WTC11 (cell line): ENCODE measurements around the gene PLCB2. TPM values are rescaled to one million over a fixed set of nuclear protein-coding genes. Genes with fewer than 3 reads are reported as not detected.

Experiments
- ATAC-seq: fragments of 200-7000 bp; cut with Tn5 transposase; 2 replicates; pipeline ENCODE4 v1.10.0; 2021; ENCODE audit warnings: mild to moderate bottlenecking, moderate library complexity
- CTCF ChIA-PET: fragments of 300-600 bp; sonication (Branson Sonifier 250); formaldehyde crosslinking; loops from one replicate; lab custom pipeline; 2021; ENCODE audit warnings: antibody characterized with exemption; lab: Charles Lee
- POLR2A ChIA-PET: fragments of 350-600 bp; sonication (Branson Sonifier 250); formaldehyde crosslinking; loops from one replicate; lab custom pipeline; 2021; ENCODE audit warnings: antibody characterized with exemption; lab: Charles Lee
- DNase-seq: peaks from one replicate; pipeline ENCODE4 v3.0.0; 2021; ENCODE audit warnings: low spot score
- H3K27ac Mint-ChIP-seq: 2 replicates; pipeline ENCODE4 v1.8.0; 2021; ENCODE audit warnings: mixed read lengths
- H3K27me3 Mint-ChIP-seq: 2 replicates; pipeline ENCODE4 v1.8.0; 2021; ENCODE audit warnings: low read depth, mild to moderate bottlenecking, moderate library complexity, mixed read lengths
- H3K36me3 Mint-ChIP-seq: 2 replicates; pipeline ENCODE4 v1.8.0; 2021; ENCODE audit warnings: mixed read lengths
- H3K4me1 Mint-ChIP-seq: 2 replicates; pipeline ENCODE4 v1.8.0; 2022; ENCODE audit warnings: mixed read lengths
- H3K4me3 Mint-ChIP-seq: 2 replicates; pipeline ENCODE4 v1.8.0; 2021; ENCODE audit warnings: mild to moderate bottlenecking, moderate library complexity, mixed read lengths
- H3K9me3 Mint-ChIP-seq: 2 replicates; pipeline ENCODE4 v1.8.0; 2021; ENCODE audit warnings: mixed read lengths
- ATF1 ChIP-seq: sonication (generic); formaldehyde crosslinking; IDR thresholded peaks from 2 replicates; pipeline ENCODE4 v1.8.1; 2023; ENCODE audit warnings: mild to moderate bottlenecking, moderate library complexity, missing genetic modification reagents
- CBFB ChIP-seq: sonication (generic); formaldehyde crosslinking; IDR thresholded peaks from 2 replicates; pipeline ENCODE4 v1.8.1; 2022; ENCODE audit warnings: mild to moderate bottlenecking, low read depth, missing genetic modification reagents
- ESRRA ChIP-seq: sonication (generic); formaldehyde crosslinking; IDR thresholded peaks from 2 replicates; pipeline ENCODE4 v1.8.1; 2022; ENCODE audit warnings: mild to moderate bottlenecking, missing genetic modification reagents, borderline replicate concordance
- FOXK1 ChIP-seq: sonication (generic); formaldehyde crosslinking; IDR thresholded peaks from 2 replicates; pipeline ENCODE4 v1.8.0; 2022; ENCODE audit warnings: mild to moderate bottlenecking, moderate library complexity, missing genetic modification reagents
- FOXP1 ChIP-seq: sonication (generic); formaldehyde crosslinking; IDR thresholded peaks from 2 replicates; pipeline ENCODE4 v1.8.0; 2022; ENCODE audit warnings: missing genetic modification reagents, mild to moderate bottlenecking, moderate library complexity, borderline replicate concordance
- GTF2I ChIP-seq: fragments of 250-450 bp; sonication (Bioruptor Pico); conservative IDR thresholded peaks from 2 replicates; pipeline ENCODE4 v1.4.0; 2021; ENCODE audit warnings: mild to moderate bottlenecking
- HMGA2 ChIP-seq: fragments of 250-450 bp; sonication (Bioruptor Pico); IDR thresholded peaks from 2 replicates; pipeline ENCODE4 v1.4.0; 2021; ENCODE audit warnings: mild to moderate bottlenecking, moderate library complexity
- NFATC4 ChIP-seq: fragments of 250-450 bp; sonication (Bioruptor Pico); IDR thresholded peaks from 2 replicates; pipeline ENCODE4 v1.9.0; 2021; ENCODE audit warnings: mild to moderate bottlenecking
- NFE2L1 ChIP-seq: sonication (generic); formaldehyde crosslinking; IDR thresholded peaks from 2 replicates; pipeline ENCODE4 v1.8.1; 2023; ENCODE audit warnings: missing genetic modification reagents
- NFYB ChIP-seq: sonication (generic); formaldehyde crosslinking; conservative IDR thresholded peaks from 2 replicates; pipeline ENCODE4 v1.8.0; 2022; ENCODE audit warnings: low read depth, missing genetic modification reagents
- NR3C1 ChIP-seq: sonication (generic); formaldehyde crosslinking; conservative IDR thresholded peaks from 2 replicates; pipeline ENCODE4 v1.8.1; 2023; ENCODE audit warnings: low read depth, mild to moderate bottlenecking, missing genetic modification reagents
- RELA ChIP-seq: sonication (generic); formaldehyde crosslinking; IDR thresholded peaks from 2 replicates; pipeline ENCODE4 v1.8.1; 2022; ENCODE audit warnings: missing genetic modification reagents, mild to moderate bottlenecking, borderline replicate concordance
- SMAD3 ChIP-seq: sonication (generic); formaldehyde crosslinking; IDR thresholded peaks from 2 replicates; pipeline ENCODE4 v1.8.0; 2022; ENCODE audit warnings: missing genetic modification reagents, mild to moderate bottlenecking, borderline replicate concordance
- SP1 ChIP-seq: sonication (generic); formaldehyde crosslinking; conservative IDR thresholded peaks from 2 replicates; pipeline ENCODE4 v1.8.1; 2022; ENCODE audit warnings: missing genetic modification reagents
- TP53 ChIP-seq: sonication (generic); formaldehyde crosslinking; IDR thresholded peaks from 2 replicates; pipeline ENCODE4 v1.8.1; 2023; ENCODE audit warnings: mild to moderate bottlenecking, missing genetic modification reagents
- ZNF671 ChIP-seq: fragments of 250-450 bp; sonication (Bioruptor Pico); IDR thresholded peaks from 2 replicates; pipeline ENCODE4 v1.8.0; 2021; ENCODE audit warnings: mild to moderate bottlenecking
- total RNA-seq: library from RNA; stranded (reverse); gene quantifications from 3 replicates; pipeline ENCODE4 v1.2.3, GENCODE V29; 2021
- TF ChIP-seq, protein P1 (sequence below): sonication (generic); formaldehyde crosslinking; IDR thresholded peaks from 2 replicates; pipeline ENCODE4 v1.8.1; 2022; ENCODE audit warnings: low read depth, missing genetic modification reagents, borderline replicate concordance
- TF ChIP-seq, protein P2 (sequence below): sonication (generic); formaldehyde crosslinking; IDR thresholded peaks from 2 replicates; pipeline ENCODE4 v1.8.1; 2023; ENCODE audit warnings: mild to moderate bottlenecking, moderate library complexity, missing genetic modification reagents
- TF ChIP-seq, protein P3 (sequence below): sonication (generic); formaldehyde crosslinking; IDR thresholded peaks from 2 replicates; pipeline ENCODE4 v1.8.0; 2022; ENCODE audit warnings: mild to moderate bottlenecking, missing genetic modification reagents
- TF ChIP-seq, protein P4 (sequence below): sonication (generic); formaldehyde crosslinking; IDR thresholded peaks from 2 replicates; pipeline ENCODE4 v1.8.1; 2022; ENCODE audit warnings: low read depth, mild to moderate bottlenecking, moderate library complexity, missing genetic modification reagents, borderline replicate concordance

The PLCB2 gene
- total RNA-seq, 1 experiment from 2014 or later = 15.2 TPM

DNA sequence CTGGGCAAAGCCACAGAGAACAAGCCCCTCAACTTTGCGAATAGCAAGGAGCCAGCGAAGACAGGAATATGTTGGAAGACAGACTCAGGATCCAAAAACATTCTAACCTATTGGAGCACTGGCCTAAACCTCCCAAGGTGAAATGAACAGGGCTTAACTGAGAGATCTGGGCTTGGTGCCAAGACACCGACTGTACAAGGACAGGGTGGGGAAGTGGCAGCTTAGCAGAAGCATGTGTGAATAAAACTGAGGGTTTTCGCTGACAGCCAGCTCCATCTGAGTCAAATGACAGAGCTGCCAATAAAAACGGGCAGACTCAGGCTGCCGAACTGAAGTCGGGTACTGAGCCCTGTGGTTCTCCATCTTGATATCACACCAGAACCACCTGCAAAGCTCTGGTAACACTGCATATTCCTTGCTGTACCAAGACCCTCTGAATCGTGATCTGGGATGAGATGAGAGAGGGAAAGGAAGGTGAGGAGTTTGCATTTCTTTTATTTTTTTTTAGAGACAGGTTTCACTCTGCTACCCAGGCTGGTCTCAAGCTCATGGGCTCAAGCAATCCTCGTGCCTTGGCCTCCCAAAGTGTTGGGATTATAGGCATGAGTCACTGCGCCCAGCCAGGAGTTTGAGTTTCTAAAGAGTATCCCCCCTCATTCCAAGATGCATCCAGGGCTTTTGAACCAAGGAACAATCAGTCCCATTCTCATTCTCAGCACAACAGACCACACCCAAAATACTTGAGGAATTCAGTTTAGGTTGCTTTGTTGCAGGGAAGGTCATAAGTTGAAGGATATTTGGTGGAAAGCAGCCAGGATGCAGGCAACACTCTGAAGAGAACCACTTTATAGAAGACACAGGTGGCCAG, 6.0 kb upstream of the PLCB2 start (continued):
- TF ChIP-seq GTF2I (CRISPR knock-in tag) (no peak), TP53 (CRISPR knock-in tag) (no peak), HMGA2 (CRISPR knock-in tag) (no peak), NFE2L1 (CRISPR knock-in tag) (no peak), RELA (CRISPR knock-in tag) (no peak), SMAD3 (CRISPR knock-in tag) (no peak), CBFB (no peak)
- TF ChIP-seq, protein P1, sequence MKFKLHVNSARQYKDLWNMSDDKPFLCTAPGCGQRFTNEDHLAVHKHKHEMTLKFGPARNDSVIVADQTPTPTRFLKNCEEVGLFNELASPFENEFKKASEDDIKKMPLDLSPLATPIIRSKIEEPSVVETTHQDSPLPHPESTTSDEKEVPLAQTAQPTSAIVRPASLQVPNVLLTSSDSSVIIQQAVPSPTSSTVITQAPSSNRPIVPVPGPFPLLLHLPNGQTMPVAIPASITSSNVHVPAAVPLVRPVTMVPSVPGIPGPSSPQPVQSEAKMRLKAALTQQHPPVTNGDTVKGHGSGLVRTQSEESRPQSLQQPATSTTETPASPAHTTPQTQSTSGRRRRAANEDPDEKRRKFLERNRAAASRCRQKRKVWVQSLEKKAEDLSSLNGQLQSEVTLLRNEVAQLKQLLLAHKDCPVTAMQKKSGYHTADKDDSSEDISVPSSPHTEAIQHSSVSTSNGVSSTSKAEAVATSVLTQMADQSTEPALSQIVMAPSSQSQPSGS (CRISPR knock-in tag) = no peak

DNA sequence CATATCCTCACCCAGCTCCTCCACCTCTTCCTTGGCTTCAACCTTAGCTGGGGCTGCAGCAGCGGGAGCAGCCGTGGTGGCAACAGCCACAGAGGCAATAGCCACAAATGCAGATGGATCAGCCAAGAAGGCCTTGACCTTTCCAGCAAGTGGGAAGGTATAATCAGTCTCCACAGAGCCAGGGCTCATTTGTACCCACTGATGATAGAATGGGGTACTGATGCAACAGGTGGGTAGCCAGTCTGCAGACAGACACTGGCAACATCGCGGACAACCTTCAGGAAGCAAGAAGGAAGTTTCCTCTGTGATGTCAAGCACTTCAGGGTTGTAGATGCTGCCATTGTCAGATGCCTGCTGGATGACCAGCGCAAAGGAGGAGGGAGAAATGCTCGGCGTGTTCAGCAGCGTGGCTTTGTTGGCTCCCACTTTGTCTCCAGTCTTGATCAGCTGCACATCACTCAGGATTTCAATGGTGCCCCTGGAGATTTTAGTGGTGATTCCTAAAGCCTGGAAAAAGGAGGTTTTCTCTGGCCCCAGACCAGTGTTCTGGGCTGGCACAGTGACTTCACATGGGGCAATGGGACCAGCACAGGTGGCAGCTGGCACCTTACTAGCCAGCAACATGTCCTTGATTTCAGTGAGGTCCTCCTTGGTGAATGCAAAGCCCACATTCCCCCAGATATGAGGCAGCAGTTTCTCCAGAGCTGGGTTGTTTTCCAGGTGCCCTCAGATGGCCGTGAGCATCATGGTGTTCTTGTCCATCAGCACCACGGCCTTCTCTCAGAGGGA, 4.8 kb upstream of the PLCB2 start:
- Mint-ChIP-seq H3K9me3 (no peaks in the 10 kb centered on the region), H3K4me1 (peaks cover 21% of the 10 kb centered on the region), H3K4me3 (no peak overlapping the region), H3K36me3 (no peaks in the 10 kb centered on the region), H3K27me3 (peaks cover 19% of the 10 kb centered on the region), H3K27ac (no peak overlapping the region)
- ATAC-seq (no peak), DNase-seq (no peak)
- CTCF ChIA-PET = interaction anchor here (1.7 to 17.8 kb wide), 4 partner anchors 9 to 38 kb away, joined by 9 to 690 read pairs (median 222); partner anchors contain the start of genes ANKRD63 and INAFM2
- POLR2A ChIA-PET = no interaction called here
- TF ChIP-seq NFE2L1 (CRISPR knock-in tag) (no peak), ATF1 (CRISPR knock-in tag) (no peak), ESRRA (CRISPR knock-in tag) (no peak), FOXK1 (CRISPR knock-in tag) (no peak)
- TF ChIP-seq, protein P1 (CRISPR knock-in tag) = no peak
- TF ChIP-seq, protein P2, sequence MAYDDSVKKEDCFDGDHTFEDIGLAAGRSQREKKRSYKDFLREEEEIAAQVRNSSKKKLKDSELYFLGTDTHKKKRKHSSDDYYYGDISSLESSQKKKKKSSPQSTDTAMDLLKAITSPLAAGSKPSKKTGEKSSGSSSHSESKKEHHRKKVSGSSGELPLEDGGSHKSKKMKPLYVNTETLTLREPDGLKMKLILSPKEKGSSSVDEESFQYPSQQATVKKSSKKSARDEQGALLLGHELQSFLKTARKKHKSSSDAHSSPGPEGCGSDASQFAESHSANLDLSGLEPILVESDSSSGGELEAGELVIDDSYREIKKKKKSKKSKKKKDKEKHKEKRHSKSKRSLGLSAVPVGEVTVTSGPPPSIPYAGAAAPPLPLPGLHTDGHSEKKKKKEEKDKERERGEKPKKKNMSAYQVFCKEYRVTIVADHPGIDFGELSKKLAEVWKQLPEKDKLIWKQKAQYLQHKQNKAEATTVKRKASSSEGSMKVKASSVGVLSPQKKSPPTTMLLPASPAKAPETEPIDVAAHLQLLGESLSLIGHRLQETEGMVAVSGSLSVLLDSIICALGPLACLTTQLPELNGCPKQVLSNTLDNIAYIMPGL (CRISPR knock-in tag) = no peak

DNA sequence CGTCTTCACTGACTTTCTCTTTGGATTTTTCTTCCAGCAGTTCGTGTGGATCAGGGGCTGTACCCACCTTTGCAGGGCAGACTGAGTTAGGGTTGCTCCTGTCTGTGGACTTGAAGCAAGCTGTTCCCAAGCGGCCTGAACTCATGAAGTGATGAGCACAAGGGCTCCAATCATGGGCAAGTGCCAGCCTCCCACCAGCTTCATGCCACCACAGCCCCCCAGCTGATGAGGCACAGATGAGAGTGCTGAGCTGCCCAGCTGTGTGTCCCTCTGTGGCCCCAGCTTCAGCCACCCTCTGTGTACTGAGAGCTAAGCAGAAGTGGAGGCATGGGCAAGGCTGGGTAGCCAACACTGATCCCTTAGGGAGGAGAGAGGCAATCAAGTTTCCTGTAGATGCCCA, 3.3 kb upstream of the PLCB2 start:
- Mint-ChIP-seq H3K9me3 (no peaks in the 10 kb centered on the region), H3K27ac (no peak overlapping the region), H3K36me3 (no peaks in the 10 kb centered on the region), H3K4me3 (no peak overlapping the region), H3K27me3 (peaks cover 19% of the 10 kb centered on the region), H3K4me1 (peaks cover 35% of the 10 kb centered on the region)
- ChIA-PET POLR2A (no interaction called here), CTCF (interaction anchor here (0.9 to 17.8 kb wide), 6 partner anchors 10 to 229 kb away, joined by 3 to 690 read pairs (median 68); partner anchors contain the start of genes ANKRD63 and INAFM2)
- no peak for ATAC-seq
- DNase-seq = no peak
- TF ChIP-seq, protein P1 (CRISPR knock-in tag) = no peak
- no peak for TF ChIP-seq ZNF671 (CRISPR knock-in tag)
- no peak for TF ChIP-seq NFYB (CRISPR knock-in tag)
- TF ChIP-seq NR3C1 (CRISPR knock-in tag) = no peak
- TF ChIP-seq, protein P3, sequence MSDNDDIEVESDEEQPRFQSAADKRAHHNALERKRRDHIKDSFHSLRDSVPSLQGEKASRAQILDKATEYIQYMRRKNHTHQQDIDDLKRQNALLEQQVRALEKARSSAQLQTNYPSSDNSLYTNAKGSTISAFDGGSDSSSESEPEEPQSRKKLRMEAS = no peak
- TF ChIP-seq SP1 (CRISPR knock-in tag) = no peak
- TF ChIP-seq, protein P4, sequence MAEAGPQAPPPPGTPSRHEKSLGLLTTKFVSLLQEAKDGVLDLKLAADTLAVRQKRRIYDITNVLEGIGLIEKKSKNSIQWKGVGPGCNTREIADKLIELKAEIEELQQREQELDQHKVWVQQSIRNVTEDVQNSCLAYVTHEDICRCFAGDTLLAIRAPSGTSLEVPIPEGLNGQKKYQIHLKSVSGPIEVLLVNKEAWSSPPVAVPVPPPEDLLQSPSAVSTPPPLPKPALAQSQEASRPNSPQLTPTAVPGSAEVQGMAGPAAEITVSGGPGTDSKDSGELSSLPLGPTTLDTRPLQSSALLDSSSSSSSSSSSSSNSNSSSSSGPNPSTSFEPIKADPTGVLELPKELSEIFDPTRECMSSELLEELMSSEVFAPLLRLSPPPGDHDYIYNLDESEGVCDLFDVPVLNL (CRISPR knock-in tag) = no peak
- TF ChIP-seq, protein P2 (CRISPR knock-in tag) = no peak
- no peak for TF ChIP-seq NFATC4 (CRISPR knock-in tag)
- no peak for TF ChIP-seq FOXP1
